ENCODE results near the gene C1QTNF7.

C1QTNF7 gene

DNA sequence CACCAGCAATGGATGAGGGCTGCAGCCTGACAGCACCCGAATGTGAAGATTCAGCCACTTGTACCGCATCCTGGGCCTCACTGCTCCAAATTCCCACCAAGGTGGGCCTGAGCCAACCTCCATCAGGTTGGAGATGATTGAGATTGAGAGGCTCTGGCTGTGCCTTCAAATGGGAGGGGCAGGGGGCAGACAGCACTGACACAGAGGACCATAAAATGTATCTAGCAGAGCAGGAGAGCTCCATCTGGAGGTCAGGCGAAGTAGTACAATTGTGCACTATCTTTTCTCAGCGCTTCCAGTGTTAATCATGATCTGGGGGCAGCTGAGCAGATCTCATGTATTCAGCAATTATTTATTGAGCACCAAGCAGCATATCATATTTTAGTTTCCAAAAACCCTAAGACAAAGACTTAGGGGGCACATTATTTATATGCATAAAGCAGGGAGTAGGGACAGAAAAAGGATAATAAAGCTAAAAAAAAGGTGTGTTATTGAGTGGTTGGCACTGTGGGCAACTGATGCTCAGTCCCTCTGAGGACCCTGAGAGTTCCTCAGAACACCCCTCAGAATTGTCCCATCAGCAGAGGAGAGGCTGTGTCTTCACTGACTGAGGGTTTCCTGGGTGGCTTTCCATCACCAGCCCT, 31.6 kb upstream of the C1QTNF7 start:
- Histone ChIP-seq H3K9ac (ENCODE audit: low read depth in 1 of 2, low read length in 2 of 2) (no peak overlapping the region), H3K27ac (ENCODE audit: low read depth, low read length) (no peak overlapping the region), H3K27me3 (ENCODE audit: control insufficient read depth in 1 of 2, insufficient read depth in 2 of 2, low read length in 2 of 2) (no peaks in the 10 kb centered on the region), H3K9me3 (ENCODE audit: control insufficient read depth in 1 of 2, low read length in 2 of 2) (no peaks in the 10 kb centered on the region), H3K36me3 (ENCODE audit: control insufficient read depth in 1 of 2, insufficient read depth in 2 of 2, low read length in 2 of 2) (no peaks in the 10 kb centered on the region), H3K4me3 (ENCODE audit: low read depth in 1 of 2, low read length in 2 of 2) (no peak overlapping the region), H3K4me1 (ENCODE audit: control insufficient read depth in 1 of 2, insufficient read depth in 2 of 2, low read length in 2 of 2) (peaks cover 0 to 8% of the 10 kb centered on the region in 2 donors)

DNA sequence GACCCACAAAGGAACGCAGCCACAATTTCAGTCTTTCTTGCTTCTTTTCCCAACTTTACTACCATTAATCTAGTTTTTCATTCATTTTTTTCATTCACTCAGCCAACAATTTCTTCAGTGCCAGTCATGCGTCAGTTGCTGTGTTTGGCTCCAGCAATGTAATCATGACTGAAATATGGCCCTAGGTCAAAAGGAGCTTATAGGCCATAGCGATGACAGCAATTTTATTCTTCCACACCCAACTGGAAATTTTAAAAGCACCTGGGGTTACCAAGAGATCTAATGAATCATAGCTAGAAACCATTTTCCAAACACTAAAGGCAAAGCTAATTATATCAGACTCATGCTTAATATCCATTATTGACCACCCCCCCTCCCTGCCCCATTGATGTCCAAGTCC, 29.8 kb upstream of the C1QTNF7 start:
- Histone ChIP-seq H3K4me3 (ENCODE audit: low read depth in 1 of 2, low read length in 2 of 2) (no peak overlapping the region), H3K9me3 (ENCODE audit: control insufficient read depth in 1 of 2, low read length in 2 of 2) (no peaks in the 10 kb centered on the region)

DNA sequence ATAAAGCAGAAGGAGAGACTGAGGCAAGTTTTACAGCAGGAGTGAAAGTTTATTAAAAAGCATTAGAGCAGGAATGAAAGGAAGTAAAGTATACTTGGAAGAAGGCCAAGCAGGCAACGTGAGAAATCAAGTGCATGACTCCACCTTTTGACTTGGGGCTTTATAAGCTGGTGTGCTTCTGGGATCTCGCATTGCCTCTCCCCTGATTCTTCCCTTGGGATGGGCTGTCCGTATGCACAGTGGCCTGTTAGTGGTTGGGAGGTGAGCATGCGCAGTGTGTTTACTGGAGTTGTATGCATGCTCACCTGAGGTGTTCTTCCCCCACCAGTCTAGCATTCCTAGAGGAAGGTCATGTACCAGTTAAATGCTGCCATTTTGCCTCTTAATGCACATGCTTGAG, 29.1 kb upstream of the C1QTNF7 start:
- H3K9ac ChIP-seq (ENCODE audit: low read depth in 1 of 2, low read length in 2 of 2): no peak overlapping the region
- no peak overlapping the region for H3K27ac ChIP-seq (ENCODE audit: low read depth, low read length)
- no peaks in the 10 kb centered on the region for H3K36me3 ChIP-seq (ENCODE audit: control insufficient read depth in 1 of 2, insufficient read depth in 2 of 2, low read length in 2 of 2)
- no peaks in the 10 kb centered on the region for H3K9me3 ChIP-seq (ENCODE audit: control insufficient read depth in 1 of 2, low read length in 2 of 2)
- H3K4me1 ChIP-seq (ENCODE audit: control insufficient read depth in 1 of 2, insufficient read depth in 2 of 2, low read length in 2 of 2): peaks cover 0 to 9% of the 10 kb centered on the region in 2 donors
- no peak overlapping the region for H3K4me3 ChIP-seq (ENCODE audit: low read depth in 1 of 2, low read length in 2 of 2)
- H3K27me3 ChIP-seq (ENCODE audit: control insufficient read depth in 1 of 2, insufficient read depth in 2 of 2, low read length in 2 of 2): no peaks in the 10 kb centered on the region

More for the DNA sequence above, 29.8 kb upstream of the C1QTNF7 start:
- no peaks in the 10 kb centered on the region for H3K27me3 ChIP-seq (ENCODE audit: control insufficient read depth in 1 of 2, insufficient read depth in 2 of 2, low read length in 2 of 2)
- peaks cover 0 to 9% of the 10 kb centered on the region in 2 donors for H3K4me1 ChIP-seq (ENCODE audit: control insufficient read depth in 1 of 2, insufficient read depth in 2 of 2, low read length in 2 of 2)
- H3K27ac ChIP-seq (ENCODE audit: low read depth, low read length): no peak overlapping the region
- no peaks in the 10 kb centered on the region for H3K36me3 ChIP-seq (ENCODE audit: control insufficient read depth in 1 of 2, insufficient read depth in 2 of 2, low read length in 2 of 2)
- no peak overlapping the region for H3K9ac ChIP-seq (ENCODE audit: low read depth in 1 of 2, low read length in 2 of 2)

DNA sequence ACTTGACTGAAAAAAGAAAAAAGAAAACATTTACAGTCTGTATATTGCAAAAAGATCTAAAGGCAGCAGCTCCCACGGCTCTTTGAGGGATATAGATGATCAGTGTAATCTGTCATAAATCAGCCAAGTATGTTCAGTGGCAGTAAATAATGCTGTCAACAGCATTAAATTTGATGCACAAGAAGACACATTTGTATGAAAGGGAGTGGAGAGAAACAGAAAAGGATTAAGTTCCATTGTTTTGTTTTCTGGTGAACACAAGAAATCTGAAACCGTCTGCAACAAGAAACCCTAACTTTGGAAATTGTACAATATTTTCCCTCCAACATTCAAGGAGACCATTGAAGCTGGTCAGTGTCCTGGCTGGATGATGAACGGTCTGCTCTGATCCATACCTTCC, 27.6 kb upstream of the C1QTNF7 start:
- no peak overlapping the region for H3K9ac ChIP-seq (ENCODE audit: low read depth in 1 of 2, low read length in 2 of 2)
- peaks cover 0 to 9% of the 10 kb centered on the region in 2 donors for H3K4me1 ChIP-seq (ENCODE audit: control insufficient read depth in 1 of 2, insufficient read depth in 2 of 2, low read length in 2 of 2)
- H3K27me3 ChIP-seq (ENCODE audit: control insufficient read depth in 1 of 2, insufficient read depth in 2 of 2, low read length in 2 of 2): no peaks in the 10 kb centered on the region
- no peak overlapping the region for H3K27ac ChIP-seq (ENCODE audit: low read depth, low read length)
- no peaks in the 10 kb centered on the region for H3K9me3 ChIP-seq (ENCODE audit: control insufficient read depth in 1 of 2, low read length in 2 of 2)
- no peak overlapping the region for H3K4me3 ChIP-seq (ENCODE audit: low read depth in 1 of 2, low read length in 2 of 2)
- no peaks in the 10 kb centered on the region for H3K36me3 ChIP-seq (ENCODE audit: control insufficient read depth in 1 of 2, insufficient read depth in 2 of 2, low read length in 2 of 2)

DNA sequence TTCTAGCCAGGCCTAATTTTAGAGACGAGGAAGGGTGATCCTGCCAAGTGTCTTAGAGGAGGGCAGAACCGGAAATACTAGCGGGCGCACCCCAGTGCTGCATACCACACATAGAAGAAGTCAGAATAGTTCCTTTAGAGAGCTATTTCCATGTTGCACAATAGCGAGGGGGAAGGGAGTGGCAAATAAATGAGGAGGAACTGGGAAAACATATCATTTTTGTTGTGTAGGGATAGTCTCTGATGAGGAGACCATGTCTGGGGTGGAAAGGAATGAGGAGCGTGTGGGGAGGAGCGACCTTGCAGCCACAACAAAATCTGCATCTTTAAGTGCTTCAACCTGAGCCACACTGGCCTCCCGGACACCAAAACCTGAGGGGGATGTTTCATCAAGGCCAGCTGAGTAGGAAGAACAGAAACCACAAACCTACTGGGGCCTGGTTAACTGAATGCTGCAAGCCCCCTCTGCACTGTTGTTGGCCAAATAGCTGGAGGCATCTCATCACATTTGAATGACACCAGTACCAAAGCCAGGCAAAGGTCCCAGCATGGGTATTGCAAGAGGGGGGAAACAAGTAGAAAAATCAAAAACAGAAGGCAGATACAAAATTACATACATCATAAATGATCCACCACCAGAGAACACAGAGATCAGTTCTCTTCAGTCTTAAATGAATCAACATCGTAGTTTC, 26.7 kb upstream of the C1QTNF7 start:
- no peaks in the 10 kb centered on the region for H3K9me3 ChIP-seq (ENCODE audit: control insufficient read depth in 1 of 2, low read length in 2 of 2)
- H3K4me1 ChIP-seq (ENCODE audit: control insufficient read depth in 1 of 2, insufficient read depth in 2 of 2, low read length in 2 of 2): peaks cover 0 to 9% of the 10 kb centered on the region in 2 donors
- no peak overlapping the region for H3K27ac ChIP-seq (ENCODE audit: low read depth, low read length)
- no peak overlapping the region for H3K9ac ChIP-seq (ENCODE audit: low read depth in 1 of 2, low read length in 2 of 2)
- H3K4me3 ChIP-seq (ENCODE audit: low read depth in 1 of 2, low read length in 2 of 2): no peak overlapping the region
- no peaks in the 10 kb centered on the region for H3K27me3 ChIP-seq (ENCODE audit: control insufficient read depth in 1 of 2, insufficient read depth in 2 of 2, low read length in 2 of 2)
- H3K36me3 ChIP-seq (ENCODE audit: control insufficient read depth in 1 of 2, insufficient read depth in 2 of 2, low read length in 2 of 2): no peaks in the 10 kb centered on the region

DNA sequence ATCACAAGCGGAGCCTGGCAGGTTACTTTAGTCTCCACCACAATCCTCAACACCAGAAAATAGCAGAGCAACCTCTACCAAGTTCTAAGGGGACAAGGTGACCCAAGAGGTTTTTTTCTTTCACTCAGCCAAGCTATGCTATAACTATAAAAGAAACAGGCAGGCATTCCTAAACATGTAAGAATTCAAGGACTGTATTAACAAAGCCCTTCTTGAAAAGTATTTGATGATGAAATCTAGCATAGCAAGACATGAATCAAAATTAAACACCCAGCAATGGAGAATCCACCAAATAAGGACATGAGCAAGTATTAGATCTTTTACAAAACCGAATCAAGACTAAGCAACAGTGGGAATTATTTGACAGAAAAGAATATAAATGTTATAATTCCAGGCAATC, 25.7 kb upstream of the C1QTNF7 start:
- no peaks in the 10 kb centered on the region for H3K27me3 ChIP-seq (ENCODE audit: control insufficient read depth in 1 of 2, insufficient read depth in 2 of 2, low read length in 2 of 2)
- peaks cover 0 to 9% of the 10 kb centered on the region in 2 donors for H3K4me1 ChIP-seq (ENCODE audit: control insufficient read depth in 1 of 2, insufficient read depth in 2 of 2, low read length in 2 of 2)
- H3K36me3 ChIP-seq (ENCODE audit: control insufficient read depth in 1 of 2, insufficient read depth in 2 of 2, low read length in 2 of 2): no peaks in the 10 kb centered on the region
- H3K9me3 ChIP-seq (ENCODE audit: control insufficient read depth in 1 of 2, low read length in 2 of 2): no peaks in the 10 kb centered on the region
- no peak overlapping the region for H3K9ac ChIP-seq (ENCODE audit: low read depth in 1 of 2, low read length in 2 of 2)
- no peak overlapping the region for H3K4me3 ChIP-seq (ENCODE audit: low read depth in 1 of 2, low read length in 2 of 2)
- H3K27ac ChIP-seq (ENCODE audit: low read depth, low read length): no peak overlapping the region

DNA sequence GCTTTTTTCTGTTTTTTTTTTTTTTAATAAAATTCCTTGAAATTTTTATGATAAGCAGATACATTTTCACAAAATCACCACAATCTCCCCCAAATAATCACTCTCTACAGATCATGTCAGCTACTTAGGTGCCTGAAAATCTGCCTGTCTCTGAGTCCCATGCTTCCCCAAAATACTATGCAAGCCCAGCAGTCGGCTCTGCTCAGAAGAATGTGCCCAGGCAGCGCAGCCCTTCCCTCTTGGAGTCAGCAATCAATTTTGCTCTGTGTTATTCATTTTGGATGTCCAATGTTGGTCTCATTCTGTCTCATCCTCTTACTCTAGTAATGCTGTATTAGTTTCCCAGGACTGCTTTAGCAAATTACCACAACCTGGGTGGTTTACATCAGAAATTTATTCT, 24.9 kb upstream of the C1QTNF7 start:
- peaks cover 0 to 9% of the 10 kb centered on the region in 2 donors for H3K4me1 ChIP-seq (ENCODE audit: control insufficient read depth in 1 of 2, insufficient read depth in 2 of 2, low read length in 2 of 2)
- no peaks in the 10 kb centered on the region for H3K27me3 ChIP-seq (ENCODE audit: control insufficient read depth in 1 of 2, insufficient read depth in 2 of 2, low read length in 2 of 2)
- H3K4me3 ChIP-seq (ENCODE audit: low read depth in 1 of 2, low read length in 2 of 2): no peak overlapping the region
- no peaks in the 10 kb centered on the region for H3K36me3 ChIP-seq (ENCODE audit: control insufficient read depth in 1 of 2, insufficient read depth in 2 of 2, low read length in 2 of 2)
- no peak overlapping the region for H3K27ac ChIP-seq (ENCODE audit: low read depth, low read length)
- H3K9me3 ChIP-seq (ENCODE audit: control insufficient read depth in 1 of 2, low read length in 2 of 2): no peaks in the 10 kb centered on the region
- no peak overlapping the region for H3K9ac ChIP-seq (ENCODE audit: low read depth in 1 of 2, low read length in 2 of 2)

DNA sequence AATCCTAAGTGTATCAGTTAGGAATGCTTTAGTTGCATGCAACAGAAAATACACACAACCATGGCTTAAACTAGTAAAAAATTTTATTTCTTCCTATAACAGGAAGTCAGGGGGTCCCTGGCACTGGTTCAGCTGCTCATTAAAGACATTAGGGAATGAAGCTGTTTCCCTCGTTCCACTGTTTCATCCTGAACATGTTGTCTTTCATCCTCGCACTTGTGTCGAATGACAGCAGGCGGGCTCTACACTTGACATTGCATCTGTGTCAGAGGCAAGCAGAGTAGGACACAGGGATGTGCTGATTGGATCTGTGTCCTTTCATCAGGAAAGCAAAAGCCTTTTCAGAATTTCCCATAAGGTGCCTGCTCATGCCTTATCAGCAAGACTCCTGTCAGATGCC, 22.8 kb upstream of the C1QTNF7 start:
- Histone ChIP-seq H3K9me3 (ENCODE audit: control insufficient read depth in 1 of 2, low read length in 2 of 2) (no peaks in the 10 kb centered on the region), H3K27me3 (ENCODE audit: control insufficient read depth in 1 of 2, insufficient read depth in 2 of 2, low read length in 2 of 2) (no peaks in the 10 kb centered on the region), H3K36me3 (ENCODE audit: control insufficient read depth in 1 of 2, insufficient read depth in 2 of 2, low read length in 2 of 2) (no peaks in the 10 kb centered on the region), H3K4me3 (ENCODE audit: low read depth in 1 of 2, low read length in 2 of 2) (no peak overlapping the region), H3K9ac (ENCODE audit: low read depth in 1 of 2, low read length in 2 of 2) (no peak overlapping the region), H3K4me1 (ENCODE audit: control insufficient read depth in 1 of 2, insufficient read depth in 2 of 2, low read length in 2 of 2) (peaks cover 0 to 9% of the 10 kb centered on the region in 2 donors), H3K27ac (ENCODE audit: low read depth, low read length) (no peak overlapping the region)

DNA sequence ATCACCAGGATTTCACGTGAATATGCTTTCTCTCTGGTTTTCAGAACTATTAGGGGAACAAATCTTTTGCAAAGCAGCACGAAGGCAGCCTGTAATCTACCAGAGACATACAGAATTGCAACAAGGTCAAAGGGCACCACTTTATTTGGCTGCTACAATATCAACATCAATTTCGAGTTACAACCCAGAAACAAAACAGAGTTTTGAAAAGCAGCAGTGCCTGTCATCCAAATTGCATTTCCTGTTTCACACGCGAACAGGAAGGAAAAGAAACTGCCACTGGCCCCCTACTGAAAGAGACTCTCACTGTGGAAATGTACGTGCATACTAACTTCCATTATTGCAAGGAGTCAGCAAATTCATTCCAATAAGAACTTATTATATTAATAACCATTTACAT, 17.1 kb upstream of the C1QTNF7 start:
- Histone ChIP-seq H3K27ac (ENCODE audit: low read depth, low read length) (no peak overlapping the region), H3K9me3 (ENCODE audit: control insufficient read depth in 1 of 2, low read length in 2 of 2) (no peaks in the 10 kb centered on the region), H3K4me1 (ENCODE audit: control insufficient read depth in 1 of 2, insufficient read depth in 2 of 2, low read length in 2 of 2) (peaks cover 0 to 4% of the 10 kb centered on the region in 2 donors), H3K4me3 (ENCODE audit: low read depth in 1 of 2, low read length in 2 of 2) (no peak overlapping the region), H3K27me3 (ENCODE audit: control insufficient read depth in 1 of 2, insufficient read depth in 2 of 2, low read length in 2 of 2) (no peaks in the 10 kb centered on the region), H3K9ac (ENCODE audit: low read depth in 1 of 2, low read length in 2 of 2) (no peak overlapping the region), H3K36me3 (ENCODE audit: control insufficient read depth in 1 of 2, insufficient read depth in 2 of 2, low read length in 2 of 2) (no peaks in the 10 kb centered on the region)

DNA sequence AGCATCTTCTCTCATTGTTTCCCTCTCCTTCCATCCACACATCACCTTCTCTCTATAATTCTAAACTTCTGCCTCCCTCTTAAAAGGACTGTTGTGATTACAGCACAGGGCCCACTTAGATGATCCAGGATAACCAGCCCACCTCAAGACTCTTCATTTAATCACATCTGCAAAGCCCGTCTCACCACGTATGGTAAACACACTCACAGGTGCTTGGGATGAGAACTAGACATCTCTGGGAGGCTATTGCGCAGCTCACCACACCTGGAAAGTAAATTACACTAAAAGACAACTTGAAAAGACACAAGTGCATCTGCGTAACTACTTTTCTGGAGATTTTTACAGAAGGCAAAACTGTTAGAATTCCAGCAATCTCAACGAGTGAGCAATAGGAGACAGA, 15.4 kb upstream of the C1QTNF7 start:
- no peaks in the 10 kb centered on the region for H3K27me3 ChIP-seq (ENCODE audit: control insufficient read depth in 1 of 2, insufficient read depth in 2 of 2, low read length in 2 of 2)
- no peaks in the 10 kb centered on the region for H3K36me3 ChIP-seq (ENCODE audit: control insufficient read depth in 1 of 2, insufficient read depth in 2 of 2, low read length in 2 of 2)
- no peak overlapping the region for H3K27ac ChIP-seq (ENCODE audit: low read depth, low read length)
- H3K9me3 ChIP-seq (ENCODE audit: control insufficient read depth in 1 of 2, low read length in 2 of 2): no peaks in the 10 kb centered on the region
- no peak overlapping the region for H3K4me3 ChIP-seq (ENCODE audit: low read depth in 1 of 2, low read length in 2 of 2)
- peaks cover 0 to 4% of the 10 kb centered on the region in 2 donors for H3K4me1 ChIP-seq (ENCODE audit: control insufficient read depth in 1 of 2, insufficient read depth in 2 of 2, low read length in 2 of 2)
- H3K9ac ChIP-seq (ENCODE audit: low read depth in 1 of 2, low read length in 2 of 2): no peak overlapping the region
